HCT116 (cell line): ENCODE measurements around the gene AP5S1. TPM values are rescaled to one million over a fixed set of nuclear protein-coding genes. Genes with fewer than 3 reads are reported as not detected.

Experiments used
- ATAC-seq: fragments of 200-7000 bp; cut with Tn5 transposase; 2 replicates; pipeline ENCODE4 v1.9.1; 2020; ENCODE audit warnings: mild to moderate bottlenecking, moderate library complexity
- BruUV-seq: library from RNA; stranded (reverse); fragments of 400-500 nt; replicated peaks from 2 replicates; lab custom pipeline; 2021; lab: Mats Ljungman, UMichigan
- CTCF ChIA-PET: fragments of 300-600 bp; sonication (Branson Sonifier 250); formaldehyde crosslinking; loops from one replicate; lab custom pipeline; 2021; ENCODE audit warnings: antibody characterized with exemption; lab: Charles Lee
- POLR2A ChIA-PET: fragments of 300-600, 350-600 bp; sonication (Branson Sonifier 250); formaldehyde crosslinking; loops from one replicate; lab custom pipeline; 2021; ENCODE audit warnings: antibody characterized with exemption; lab: Charles Lee
- RAD21 ChIA-PET, 2 experiments: fragments of 300-600 bp; sonication (Branson Sonifier 250); formaldehyde crosslinking; loops; one replicate each; lab custom pipeline; 2023; ENCODE audit warnings: low total read pairs in 2 of 2; ENCODE audit not compliant: uncharacterized antibody in 2 of 2, unreplicated experiment in 2 of 2, low non-redundant PET in 1 of 2; lab: Charles Lee
- DNase-seq: peaks from one replicate; pipeline ENCODE4 v3.0.0-alpha.2; 2010; ENCODE audit warnings: low read depth, low spot score
- H2AFZ ChIP-seq: fragments of 200-600 bp; shearing (Covaris generic), sonication (generic); 2 replicates; pipeline ENCODE4 v1.6.1; 2017; ENCODE audit warnings: low read depth, mixed run types, mixed read lengths, antibody characterized with exemption, low read length; ENCODE audit not compliant: poor library complexity, severe bottlenecking
- H3K27ac ChIP-seq: 2 replicates; pipeline ENCODE4 v1.5.1; 2012; ENCODE audit warnings: low read depth, low read length
- H3K27me3 ChIP-seq: fragments of 200-600 bp; sonication (generic); 2 replicates; pipeline ENCODE4 v1.6.1; 2016; ENCODE audit warnings: mixed run types, low read length, mixed read lengths; ENCODE audit not compliant: insufficient read depth
- H3K36me3 ChIP-seq, 2 experiments: fragments of 200-500 bp in 1 of 2; fragments of 200-600 bp in 1 of 2; sonication (Bioruptor generic) in 1 of 2; sonication (generic) in 1 of 2; 2 replicates each; pipeline versions ENCODE4 v1.5.1 to v1.6.1; 2014 to 2016; ENCODE audit warnings: low read length in 2 of 2, inconsistent platforms in 1 of 2, mixed read lengths in 1 of 2, mixed run types in 1 of 2; ENCODE audit not compliant: insufficient read depth in 2 of 2, control insufficient read depth in 1 of 2
- H3K4me1 ChIP-seq, 2 experiments: fragments of 200-600 bp in 1 of 2; sonication (generic) in 1 of 2; 2 replicates each; pipeline versions ENCODE4 v1.5.1 to v1.6.1; 2012 to 2017; ENCODE audit warnings: low read length in 2 of 2, inconsistent platforms in 1 of 2, mild to moderate bottlenecking in 1 of 2, mixed read lengths in 1 of 2, mixed run types in 1 of 2, moderate library complexity in 1 of 2; ENCODE audit not compliant: insufficient read depth in 2 of 2, control insufficient read depth in 1 of 2
- H3K4me2 ChIP-seq: fragments of 200-600 bp; sonication (generic); 2 replicates; pipeline ENCODE4 v1.6.1; 2017; ENCODE audit warnings: mixed run types, low read length, mixed read lengths
- H3K4me3 ChIP-seq, 2 experiments: fragments of 200-600 bp in 1 of 2; sonication (generic) in 1 of 2; replicated peaks in 1 of 2; 2 replicates each; pipeline ENCODE4 v1.5.1; 2011 to 2016; ENCODE audit warnings: low read length in 2 of 2, control low read depth in 1 of 2, low read depth in 1 of 2, mild to moderate bottlenecking in 1 of 2, mixed read lengths in 1 of 2, mixed run types in 1 of 2
- H3K79me2 ChIP-seq: fragments of 200-600 bp; sonication (generic); 2 replicates; pipeline ENCODE4 v1.6.1; 2017; ENCODE audit warnings: mild to moderate bottlenecking, mixed run types, low read length, moderate library complexity, mixed read lengths; ENCODE audit not compliant: insufficient read depth
- H3K9ac ChIP-seq: fragments of 200-600 bp; sonication (generic); 2 replicates; pipeline ENCODE4 v1.6.1; 2016; ENCODE audit warnings: low read length, mixed read lengths
- H3K9me2 ChIP-seq: fragments of 200-600 bp; sonication (generic), shearing (Covaris generic); 2 replicates; pipeline ENCODE4 v1.6.1; 2017; ENCODE audit warnings: mixed run types, mild to moderate bottlenecking, moderate library complexity; ENCODE audit not compliant: insufficient read depth
- H3K9me3 ChIP-seq, 2 experiments: fragments of 200-500 bp in 1 of 2; fragments of 200-600 bp in 1 of 2; sonication (Bioruptor generic) in 1 of 2; sonication (generic) in 1 of 2; 2 replicates each; pipeline ENCODE4 v1.6.1; 2014 to 2017; ENCODE audit warnings: low read length in 2 of 2, mixed read lengths in 2 of 2, inconsistent platforms in 1 of 2, low read depth in 1 of 2, mild to moderate bottlenecking in 1 of 2, mixed run types in 1 of 2, moderate library complexity in 1 of 2; ENCODE audit not compliant: control insufficient read depth in 1 of 2, insufficient read depth in 1 of 2
- H4K20me1 ChIP-seq: fragments of 200-600 bp; sonication (generic), shearing (Covaris generic); 2 replicates; pipeline ENCODE4 v1.6.1; 2017; ENCODE audit warnings: mixed run types, mild to moderate bottlenecking, moderate library complexity; ENCODE audit not compliant: insufficient read depth
- CBX3 ChIP-seq: IDR thresholded peaks from 2 replicates; pipeline ENCODE4 v1.6.1; 2012; ENCODE audit warnings: low read depth
- ELF1 ChIP-seq: IDR thresholded peaks from 2 replicates; pipeline ENCODE4 v1.6.1; 2012; ENCODE audit warnings: low read depth, borderline replicate concordance
- EZH2 ChIP-seq: fragments of 200-600 bp; sonication (generic); IDR thresholded peaks from 2 replicates; pipeline ENCODE4 v1.6.1; 2017; ENCODE audit warnings: antibody characterized with exemption, mixed run types
- FOSL1 ChIP-seq: IDR thresholded peaks from 2 replicates; pipeline ENCODE4 v1.6.1; 2012; ENCODE audit warnings: low read depth
- JUND ChIP-seq: IDR thresholded peaks from 2 replicates; pipeline ENCODE4 v1.6.1; 2012
- MAX ChIP-seq: IDR thresholded peaks from 2 replicates; pipeline ENCODE4 v1.6.1; 2012
- POLR2AphosphoS5 ChIP-seq: IDR thresholded peaks from 2 replicates; pipeline ENCODE4 v1.6.1; 2011; ENCODE audit warnings: mild to moderate bottlenecking, low read depth, low read length, moderate library complexity
- SRF ChIP-seq: IDR thresholded peaks from 2 replicates; pipeline ENCODE4 v1.6.1; 2012; ENCODE audit warnings: low read depth
- TCF7L2 ChIP-seq: IDR thresholded peaks from 2 replicates; pipeline ENCODE4 v1.7.0; 2011; ENCODE audit warnings: borderline replicate concordance, inconsistent platforms; ENCODE audit not compliant: insufficient read depth, insufficient read length; ENCODE audit errors: extremely low read depth
- YY1 ChIP-seq: IDR thresholded peaks from 2 replicates; pipeline ENCODE4 v1.6.1; 2011; ENCODE audit warnings: low read length, low read depth, moderate library complexity, mild to moderate bottlenecking; ENCODE audit not compliant: insufficient replicate concordance; ENCODE audit errors: extremely low read depth
- intact Hi-C: fragments of 100-400 bp; cut with micrococcal nuclease; formaldehyde crosslinking; loops from 2 replicates; pipeline ENCODE4 v1.10.0; 2022
- total RNA-seq: library from RNA; stranded (reverse); gene quantifications from one replicate; pipeline ENCODE4 v1.2.1, GENCODE V29; 2021; ENCODE audit not compliant: unreplicated experiment
- TF ChIP-seq, protein P1 (sequence below): IDR thresholded peaks from 2 replicates; pipeline ENCODE4 v1.6.1; 2012; ENCODE audit warnings: low read depth

Gene AP5S1
- total RNA-seq, 1 experiment from 2014 or later = 12.1 TPM

- TF ChIP-seq, protein P1, sequence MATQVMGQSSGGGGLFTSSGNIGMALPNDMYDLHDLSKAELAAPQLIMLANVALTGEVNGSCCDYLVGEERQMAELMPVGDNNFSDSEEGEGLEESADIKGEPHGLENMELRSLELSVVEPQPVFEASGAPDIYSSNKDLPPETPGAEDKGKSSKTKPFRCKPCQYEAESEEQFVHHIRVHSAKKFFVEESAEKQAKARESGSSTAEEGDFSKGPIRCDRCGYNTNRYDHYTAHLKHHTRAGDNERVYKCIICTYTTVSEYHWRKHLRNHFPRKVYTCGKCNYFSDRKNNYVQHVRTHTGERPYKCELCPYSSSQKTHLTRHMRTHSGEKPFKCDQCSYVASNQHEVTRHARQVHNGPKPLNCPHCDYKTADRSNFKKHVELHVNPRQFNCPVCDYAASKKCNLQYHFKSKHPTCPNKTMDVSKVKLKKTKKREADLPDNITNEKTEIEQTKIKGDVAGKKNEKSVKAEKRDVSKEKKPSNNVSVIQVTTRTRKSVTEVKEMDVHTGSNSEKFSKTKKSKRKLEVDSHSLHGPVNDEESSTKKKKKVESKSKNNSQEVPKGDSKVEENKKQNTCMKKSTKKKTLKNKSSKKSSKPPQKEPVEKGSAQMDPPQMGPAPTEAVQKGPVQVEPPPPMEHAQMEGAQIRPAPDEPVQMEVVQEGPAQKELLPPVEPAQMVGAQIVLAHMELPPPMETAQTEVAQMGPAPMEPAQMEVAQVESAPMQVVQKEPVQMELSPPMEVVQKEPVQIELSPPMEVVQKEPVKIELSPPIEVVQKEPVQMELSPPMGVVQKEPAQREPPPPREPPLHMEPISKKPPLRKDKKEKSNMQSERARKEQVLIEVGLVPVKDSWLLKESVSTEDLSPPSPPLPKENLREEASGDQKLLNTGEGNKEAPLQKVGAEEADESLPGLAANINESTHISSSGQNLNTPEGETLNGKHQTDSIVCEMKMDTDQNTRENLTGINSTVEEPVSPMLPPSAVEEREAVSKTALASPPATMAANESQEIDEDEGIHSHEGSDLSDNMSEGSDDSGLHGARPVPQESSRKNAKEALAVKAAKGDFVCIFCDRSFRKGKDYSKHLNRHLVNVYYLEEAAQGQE = no peak
- no peak for TF ChIP-seq ELF1
- TF ChIP-seq FOSL1 = no peak
Observed at GRCh38 chr20:3811467-3812258, 8.7 kb upstream of the AP5S1 start (continued).

DNA sequence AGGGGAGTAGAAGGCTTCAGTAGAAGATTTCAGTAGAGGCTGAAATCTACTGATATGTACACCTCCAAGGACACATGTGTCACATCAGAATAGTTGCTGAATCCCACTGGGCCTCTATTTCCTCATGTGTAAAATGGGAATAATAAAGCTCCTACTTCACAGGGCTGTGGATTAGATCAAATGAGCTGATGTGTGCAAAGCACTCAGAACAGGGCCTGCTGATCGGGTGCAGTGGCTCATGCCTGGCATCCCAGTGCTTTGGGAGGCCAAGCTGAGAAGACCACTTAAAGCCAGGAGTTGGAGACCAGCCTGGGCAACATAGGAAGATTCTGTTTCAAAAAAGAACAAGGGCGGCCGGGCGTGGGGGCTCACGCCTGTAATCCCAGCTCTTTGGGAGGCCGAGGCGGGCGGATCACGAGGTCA, 8.1 kb upstream of the AP5S1 start:
- Histone ChIP-seq H3K4me1 (peaks cover 59 to 77% of the 10 kb centered on the region in 2 experiments), H3K27ac (peak overlapping the region; percentile 99), H3K9ac (peak overlapping the region; percentile 76), H3K36me3 (no peaks in the 10 kb centered on the region), H3K4me3 (no peak overlapping the region), H2AFZ (no peak overlapping the region), H3K9me2 (no peaks in the 10 kb centered on the region), H3K79me2 (peaks cover 7% of the 10 kb centered on the region), H3K27me3 (no peaks in the 10 kb centered on the region), H4K20me1 (no peaks in the 10 kb centered on the region), H3K9me3 (no peaks in the 10 kb centered on the region), H3K4me2 (peak overlapping the region; percentile 82)
- POLR2A ChIA-PET = interaction anchor here (1.0 to 3.3 kb wide), 4 partner anchors 10 to 75 kb away, joined by 3 to 14 read pairs (median 4); partner anchors contain the start of genes CDC25B and SPEF1
- intact Hi-C loops = no loop called here
- DNase-seq (no peak), ATAC-seq (no peak)
- RAD21 ChIA-PET = interaction anchor here in 1 of 2 experiments (0.6 kb wide), 1 partner anchor 16 kb away, joined by 3 read pairs; the partner anchor contains the start of gene CDC25B
- CTCF ChIA-PET = interaction anchor here (0.9 to 2.7 kb wide), 4 partner anchors 8 to 273 kb away, joined by 3 to 16 read pairs (median 4); partner anchors contain the start of genes AP5S1 and CDC25B
- TF ChIP-seq JUND (no peak), SRF (no peak), POLR2AphosphoS5 (no peak), MAX (no peak), YY1 (no peak), TCF7L2 (no peak), EZH2 (no peak), CBX3 (no peak)
- TF ChIP-seq, protein P1 = no peak
- BruUV-seq = no TSS peak
